ENCODE measurements around the gene ST3GAL4.

DNA sequence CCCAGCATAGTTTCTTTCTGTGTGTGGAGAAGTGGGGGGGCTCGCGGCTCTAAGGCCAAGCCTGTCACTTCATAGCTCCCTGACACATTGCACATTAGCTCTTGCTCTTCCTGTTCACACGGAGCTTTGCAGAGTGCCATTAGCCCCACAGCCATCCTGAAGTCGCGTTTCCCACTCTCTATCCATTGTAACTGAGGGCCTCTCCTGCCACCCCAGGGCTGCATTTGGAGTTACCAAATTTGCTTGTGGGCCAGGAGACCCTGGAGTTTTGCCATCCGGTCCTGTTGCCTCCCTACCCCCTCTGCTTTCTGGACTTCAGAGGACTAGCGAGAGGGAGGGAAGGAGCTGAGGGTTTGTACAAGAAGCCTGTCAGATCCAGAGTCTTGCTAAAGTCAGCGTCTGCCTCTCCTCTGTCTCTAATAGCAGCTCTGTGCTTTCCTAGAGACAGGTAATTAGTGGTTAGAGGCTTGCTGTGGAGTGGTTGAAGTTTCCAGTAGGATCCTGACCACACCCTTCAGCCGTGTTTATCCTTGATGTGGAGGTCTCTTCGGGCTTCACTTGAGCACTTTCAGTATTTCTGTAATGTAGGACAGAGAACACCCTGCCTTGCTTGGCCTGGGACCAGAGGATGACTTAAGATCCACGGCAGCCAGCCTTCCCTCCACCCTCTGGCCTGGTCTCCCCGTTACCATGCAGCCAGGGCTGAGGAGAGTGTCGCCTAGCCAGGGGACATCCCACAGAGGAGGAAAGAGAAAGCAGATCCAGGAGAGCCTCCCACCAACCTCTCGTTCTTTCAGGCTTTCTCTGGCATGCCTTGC, 37.5 kb upstream of the ST3GAL4 start:
- TF ChIP-seq EP300 (IDR thresholded peaks at IDR 0.05; ENCODE audit: borderline replicate concordance in 1 of 2, low read depth in 2 of 2, low read length in 2 of 2) (no peak), POLR2A (IDR thresholded peaks at IDR 0.05; ENCODE audit: control extremely low read depth in 1 of 2, low read depth in 2 of 2, low read length in 2 of 2) (no peak), CEBPB (IDR thresholded peaks at IDR 0.05; ENCODE audit: low read depth, low read length) (no peak), JUND (IDR thresholded peaks at IDR 0.05; ENCODE audit: low read length) (no peak), RNF2 (IDR thresholded peaks at IDR 0.05; ENCODE audit: borderline replicate concordance, low read depth, low read length, missing control alignments, poor library complexity, severe bottlenecking) (no peak), TAF1 (IDR thresholded peaks at IDR 0.05; ENCODE audit: low read depth, low read length) (no peak), POLR2AphosphoS5 (IDR thresholded peaks at IDR 0.05; ENCODE audit: low read depth, low read length) (no peak), ZNF274 (IDR thresholded peaks at IDR 0.05; ENCODE audit: borderline replicate concordance, extremely low read depth, low read length) (no peak)
- TF ChIP-seq, protein P1, sequence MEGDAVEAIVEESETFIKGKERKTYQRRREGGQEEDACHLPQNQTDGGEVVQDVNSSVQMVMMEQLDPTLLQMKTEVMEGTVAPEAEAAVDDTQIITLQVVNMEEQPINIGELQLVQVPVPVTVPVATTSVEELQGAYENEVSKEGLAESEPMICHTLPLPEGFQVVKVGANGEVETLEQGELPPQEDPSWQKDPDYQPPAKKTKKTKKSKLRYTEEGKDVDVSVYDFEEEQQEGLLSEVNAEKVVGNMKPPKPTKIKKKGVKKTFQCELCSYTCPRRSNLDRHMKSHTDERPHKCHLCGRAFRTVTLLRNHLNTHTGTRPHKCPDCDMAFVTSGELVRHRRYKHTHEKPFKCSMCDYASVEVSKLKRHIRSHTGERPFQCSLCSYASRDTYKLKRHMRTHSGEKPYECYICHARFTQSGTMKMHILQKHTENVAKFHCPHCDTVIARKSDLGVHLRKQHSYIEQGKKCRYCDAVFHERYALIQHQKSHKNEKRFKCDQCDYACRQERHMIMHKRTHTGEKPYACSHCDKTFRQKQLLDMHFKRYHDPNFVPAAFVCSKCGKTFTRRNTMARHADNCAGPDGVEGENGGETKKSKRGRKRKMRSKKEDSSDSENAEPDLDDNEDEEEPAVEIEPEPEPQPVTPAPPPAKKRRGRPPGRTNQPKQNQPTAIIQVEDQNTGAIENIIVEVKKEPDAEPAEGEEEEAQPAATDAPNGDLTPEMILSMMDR (IDR thresholded peaks at IDR 0.05; ENCODE audit: control extremely low read depth in 1 of 3, insufficient read depth in 1 of 3, low read depth in 1 of 3, low read length in 3 of 3): no peak
- TF ChIP-seq, protein P2, sequence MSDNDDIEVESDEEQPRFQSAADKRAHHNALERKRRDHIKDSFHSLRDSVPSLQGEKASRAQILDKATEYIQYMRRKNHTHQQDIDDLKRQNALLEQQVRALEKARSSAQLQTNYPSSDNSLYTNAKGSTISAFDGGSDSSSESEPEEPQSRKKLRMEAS (IDR thresholded peaks at IDR 0.05): no peak
- TF ChIP-seq, protein P3, sequence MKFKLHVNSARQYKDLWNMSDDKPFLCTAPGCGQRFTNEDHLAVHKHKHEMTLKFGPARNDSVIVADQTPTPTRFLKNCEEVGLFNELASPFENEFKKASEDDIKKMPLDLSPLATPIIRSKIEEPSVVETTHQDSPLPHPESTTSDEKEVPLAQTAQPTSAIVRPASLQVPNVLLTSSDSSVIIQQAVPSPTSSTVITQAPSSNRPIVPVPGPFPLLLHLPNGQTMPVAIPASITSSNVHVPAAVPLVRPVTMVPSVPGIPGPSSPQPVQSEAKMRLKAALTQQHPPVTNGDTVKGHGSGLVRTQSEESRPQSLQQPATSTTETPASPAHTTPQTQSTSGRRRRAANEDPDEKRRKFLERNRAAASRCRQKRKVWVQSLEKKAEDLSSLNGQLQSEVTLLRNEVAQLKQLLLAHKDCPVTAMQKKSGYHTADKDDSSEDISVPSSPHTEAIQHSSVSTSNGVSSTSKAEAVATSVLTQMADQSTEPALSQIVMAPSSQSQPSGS (IDR thresholded peaks at IDR 0.05; ENCODE audit: low read length): no peak
- TF ChIP-seq, protein P4, sequence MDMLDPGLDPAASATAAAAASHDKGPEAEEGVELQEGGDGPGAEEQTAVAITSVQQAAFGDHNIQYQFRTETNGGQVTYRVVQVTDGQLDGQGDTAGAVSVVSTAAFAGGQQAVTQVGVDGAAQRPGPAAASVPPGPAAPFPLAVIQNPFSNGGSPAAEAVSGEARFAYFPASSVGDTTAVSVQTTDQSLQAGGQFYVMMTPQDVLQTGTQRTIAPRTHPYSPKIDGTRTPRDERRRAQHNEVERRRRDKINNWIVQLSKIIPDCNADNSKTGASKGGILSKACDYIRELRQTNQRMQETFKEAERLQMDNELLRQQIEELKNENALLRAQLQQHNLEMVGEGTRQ (IDR thresholded peaks at IDR 0.05; ENCODE audit: low read length): no peak
- TF ChIP-seq, protein P5, sequence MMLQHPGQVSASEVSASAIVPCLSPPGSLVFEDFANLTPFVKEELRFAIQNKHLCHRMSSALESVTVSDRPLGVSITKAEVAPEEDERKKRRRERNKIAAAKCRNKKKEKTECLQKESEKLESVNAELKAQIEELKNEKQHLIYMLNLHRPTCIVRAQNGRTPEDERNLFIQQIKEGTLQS (IDR thresholded peaks at IDR 0.05; ENCODE audit: insufficient read depth, low read depth, low read length): no peak
